ENCODE data around the gene ZNF423. TPM values are rescaled to one million over a fixed set of nuclear protein-coding genes. Genes with fewer than 3 reads are reported as not detected.

Gene ZNF423
- total RNA-seq, 4 donors from 2014 or later: 7.0 to 19.7 (median 8.4) TPM

- TF ChIP-seq EP300 (IDR thresholded peaks at IDR 0.05): no peak
- no peak for TF ChIP-seq POLR2A (IDR thresholded peaks at IDR 0.05)
- TF ChIP-seq CTCF (IDR thresholded peaks at IDR 0.05): no peak
- no peak for TF ChIP-seq POLR2AphosphoS5 (IDR thresholded peaks at IDR 0.05)
- no peak for ATAC-seq
- Histone ChIP-seq H3K4me3 (no peak overlapping the region), H3K27ac (no peak overlapping the region), H3K9me3 (no peaks in the 10 kb centered on the region), H3K27me3 (no peaks in the 10 kb centered on the region), H3K36me3 (no peaks in the 10 kb centered on the region), H3K4me1 (peaks cover 0 to 34% (median 21%) of the 10 kb centered on the region in 3 donors)
- WGBS, 2 donors (ENCODE audit: low coverage in 1 of 2): 82% methylated on average over 2 of the region's 9 CpGs; no CpG with 5 or more reads in 1 of the 2 donors
Observed at GRCh38 chr16:49749816-49750215, 106.1 kb downstream of the ZNF423 start.

GRCh38 chr16:49748322-49748721, 107.6 kb downstream of the ZNF423 start:
- Histone ChIP-seq H3K9me3 (no peaks in the 10 kb centered on the region), H3K27me3 (no peaks in the 10 kb centered on the region), H3K36me3 (no peaks in the 10 kb centered on the region), H3K4me1 (peaks cover 0 to 28% (median 16%) of the 10 kb centered on the region in 3 donors), H3K4me3 (no peak overlapping the region), H3K27ac (peak overlapping the region in 1 of 4 donors; percentile 34)
- WGBS, 2 donors (ENCODE audit: low coverage in 1 of 2): no CpG with 5 or more reads among the region's 11 CpGs
- ATAC-seq: peak; percentile 37
- TF ChIP-seq CTCF (IDR thresholded peaks at IDR 0.05): no peak
- TF ChIP-seq POLR2AphosphoS5 (IDR thresholded peaks at IDR 0.05): peak; percentile 13
- no peak for TF ChIP-seq POLR2A (IDR thresholded peaks at IDR 0.05)
- no peak for TF ChIP-seq EP300 (IDR thresholded peaks at IDR 0.05)

GRCh38 chr16:49747654-49748053, 108.3 kb downstream of the ZNF423 start:
- Histone ChIP-seq H3K9me3 (no peaks in the 10 kb centered on the region), H3K36me3 (no peaks in the 10 kb centered on the region), H3K4me1 (peaks cover 0 to 28% (median 16%) of the 10 kb centered on the region in 3 donors), H3K27ac (no peak overlapping the region), H3K27me3 (no peaks in the 10 kb centered on the region), H3K4me3 (no peak overlapping the region)
- TF ChIP-seq EP300 (IDR thresholded peaks at IDR 0.05): no peak
- TF ChIP-seq POLR2A (IDR thresholded peaks at IDR 0.05): no peak
- no peak for TF ChIP-seq CTCF (IDR thresholded peaks at IDR 0.05)
- no peak for TF ChIP-seq POLR2AphosphoS5 (IDR thresholded peaks at IDR 0.05)
- WGBS, 2 donors (ENCODE audit: low coverage in 1 of 2): 100% methylated on average over 2 of the region's 3 CpGs; no CpG with 5 or more reads in 1 of the 2 donors
- peak; percentile 13 for ATAC-seq

- no peaks in the 10 kb centered on the region for H3K36me3 ChIP-seq
- peaks cover 0 to 28% (median 16%) of the 10 kb centered on the region in 3 donors for H3K4me1 ChIP-seq
- TF ChIP-seq POLR2A (IDR thresholded peaks at IDR 0.05) (no peak), EP300 (IDR thresholded peaks at IDR 0.05) (no peak), CTCF (IDR thresholded peaks at IDR 0.05) (no peak), POLR2AphosphoS5 (IDR thresholded peaks at IDR 0.05) (no peak)
- no peaks in the 10 kb centered on the region for H3K27me3 ChIP-seq
- WGBS, 2 donors (ENCODE audit: low coverage in 1 of 2): 93 to 100% methylated on average over 3 to 4 of the region's 13 CpGs
- ATAC-seq: no peak
- H3K9me3 ChIP-seq: no peaks in the 10 kb centered on the region
- no peak overlapping the region for H3K27ac ChIP-seq
- H3K4me3 ChIP-seq: no peak overlapping the region
Observed at GRCh38 chr16:49746545-49746944, 109.4 kb downstream of the ZNF423 start.

- no peaks in the 10 kb centered on the region for H3K36me3 ChIP-seq
- no peaks in the 10 kb centered on the region for H3K9me3 ChIP-seq
- TF ChIP-seq CTCF (IDR thresholded peaks at IDR 0.05): no peak
- TF ChIP-seq POLR2AphosphoS5 (IDR thresholded peaks at IDR 0.05): no peak
- no peaks in the 10 kb centered on the region for H3K27me3 ChIP-seq
- WGBS, 2 donors (ENCODE audit: low coverage in 1 of 2): 79 to 86% methylated on average over 9 to 11 of the region's 11 CpGs
- H3K27ac ChIP-seq: no peak overlapping the region
- no peak overlapping the region for H3K4me3 ChIP-seq
- H3K4me1 ChIP-seq: peaks cover 0 to 27% (median 15%) of the 10 kb centered on the region in 3 donors
- ATAC-seq: no peak
Observed at GRCh38 chr16:49745311-49745747, 110.6 kb downstream of the ZNF423 start.
